ENCODE measurements around the gene CACNA1D.

GRCh38 chr3:53817809-53818208, 323.4 kb downstream of the CACNA1D start:
- TF ChIP-seq CTCF (conservative IDR thresholded peaks at IDR 0.05) (no peak), ZFX (IDR thresholded peaks at IDR 0.05) (no peak)

Data from C4-2B (cell line).